H1 (cell line): Measurements from ENCODE around the gene SAA1. TPM values are rescaled to one million over a fixed set of nuclear protein-coding genes. Genes with fewer than 3 reads are reported as not detected.

ENCODE experiments used
- CTCF ChIA-PET: fragments of 300-600 bp; sonication (Branson Sonifier 250); formaldehyde crosslinking; loops from one replicate; lab custom pipeline; 2021; ENCODE audit not compliant: partially characterized antibody; lab: Charles Lee
- POLR2A ChIA-PET: fragments of 300-600 bp; sonication (Branson Sonifier 250); formaldehyde crosslinking; loops from one replicate; lab custom pipeline; 2021; ENCODE audit warnings: inconsistent platforms; ENCODE audit not compliant: partially characterized antibody; lab: Charles Lee
- DNase-seq, 2 experiments: peaks; one replicate each; pipeline versions ENCODE4 v3.0.0 to v3.0.0-alpha.2; 2010 to 2022; ENCODE audit warnings: low spot score in 2 of 2, low read depth in 1 of 2, mixed read lengths in 1 of 2
- FAIRE-seq: peaks from 2 replicates; lab custom pipeline; 2011; peaks lifted over from hg19 to GRCh38; lab: Jason Lieb, UNC
- H2AFZ ChIP-seq: 2 replicates; pipeline ENCODE4 v1.8.1; 2012; ENCODE audit warnings: low read length, inconsistent platforms
- H2AK5ac ChIP-seq: 2 replicates; pipeline ENCODE4 v1.6.1; 2013; ENCODE audit warnings: low read depth, low read length
- H2BK120ac ChIP-seq: replicated peaks from 2 replicates; pipeline ENCODE3; 2013; ENCODE audit warnings: low read depth, low read length, inconsistent platforms
- H2BK12ac ChIP-seq: 2 replicates; pipeline ENCODE4 v1.6.1; 2013; ENCODE audit warnings: low read depth, low read length
- H2BK15ac ChIP-seq: 2 replicates; pipeline ENCODE4 v1.6.1; 2013; ENCODE audit warnings: low read length
- H2BK20ac ChIP-seq: 2 replicates; pipeline ENCODE4 v1.6.1; 2013; ENCODE audit warnings: low read length
- H2BK5ac ChIP-seq: 2 replicates; pipeline ENCODE4 v1.6.1; 2013; ENCODE audit warnings: low read depth, low read length
- H3K14ac ChIP-seq: 2 replicates; pipeline ENCODE4 v1.6.1; 2013; ENCODE audit warnings: inconsistent platforms; ENCODE audit not compliant: insufficient read length
- H3K18ac ChIP-seq: 2 replicates; pipeline ENCODE4 v1.6.1; 2013; ENCODE audit warnings: low read length; ENCODE audit errors: extremely low read depth
- H3K23ac ChIP-seq: 2 replicates; pipeline ENCODE4 v1.6.1; 2013; ENCODE audit warnings: inconsistent platforms; ENCODE audit not compliant: insufficient read length
- H3K23me2 ChIP-seq: 2 replicates; pipeline ENCODE4 v1.6.1; 2013; ENCODE audit warnings: low read depth, low read length
- H3K27ac ChIP-seq: 2 replicates; pipeline ENCODE4 v1.6.1; 2011; ENCODE audit warnings: low read depth, low read length, inconsistent platforms
- H3K27me3 ChIP-seq, 4 experiments: replicated peaks in 1 of 4; 1 replicate in 1 of 4; 2 replicates in 3 of 4; pipeline versions ENCODE4 v1.6.1 to v1.8.1; 2011 to 2013; ENCODE audit warnings: low read length in 3 of 4, mild to moderate bottlenecking in 3 of 4, inconsistent platforms in 2 of 4, mixed read lengths in 2 of 4, moderate library complexity in 1 of 4; ENCODE audit not compliant: control insufficient read depth in 3 of 4, insufficient read depth in 3 of 4; ENCODE audit errors: extremely low read depth in 1 of 4
- H3K36me3 ChIP-seq, 4 experiments: 2 replicates each; pipeline versions ENCODE4 v1.6.1 to v1.8.1; 2011 to 2013; ENCODE audit warnings: mild to moderate bottlenecking in 4 of 4, low read length in 3 of 4, moderate library complexity in 2 of 4, control low read depth in 1 of 4, inconsistent platforms in 1 of 4; ENCODE audit not compliant: insufficient read depth in 4 of 4, control insufficient read depth in 2 of 4
- H3K4ac ChIP-seq: replicated peaks from 2 replicates; pipeline ENCODE3; 2013; ENCODE audit warnings: low read length, low read depth, mixed read lengths, inconsistent platforms; ENCODE audit not compliant: insufficient read length
- H3K4me1 ChIP-seq, 4 experiments: replicated peaks in 1 of 4; 1 replicate in 1 of 4; 2 replicates in 3 of 4; pipeline versions ENCODE4 v1.6.1 to v1.8.1; 2011 to 2013; ENCODE audit warnings: low read length in 3 of 4, inconsistent platforms in 2 of 4, mixed read lengths in 1 of 4; ENCODE audit not compliant: insufficient read depth in 4 of 4, control insufficient read depth in 3 of 4
- H3K4me2 ChIP-seq, 2 experiments: 2 replicates each; pipeline versions ENCODE4 v1.6.1 to v1.8.1; 2011 to 2013; ENCODE audit warnings: low read depth in 2 of 2, low read length in 2 of 2, control low read depth in 1 of 2, inconsistent platforms in 1 of 2, mild to moderate bottlenecking in 1 of 2; ENCODE audit not compliant: insufficient read depth in 1 of 2
- H3K4me3 ChIP-seq, 4 experiments: fragments of 200-600, 300-600 bp in 1 of 4; sonication (generic), shearing (Covaris generic), sonication (Bioruptor Twin) in 1 of 4; 2 replicates each; pipeline versions ENCODE4 v1.5.1 to v1.8.1; 2011 to 2016; ENCODE audit warnings: low read length in 4 of 4, low read depth in 3 of 4, control low read depth in 2 of 4, inconsistent platforms in 2 of 4, mild to moderate bottlenecking in 2 of 4, mixed read lengths in 1 of 4, moderate library complexity in 1 of 4; ENCODE audit not compliant: insufficient read depth in 2 of 4; ENCODE audit errors: extremely low read depth in 1 of 4
- H3K56ac ChIP-seq: replicated peaks from 2 replicates; pipeline ENCODE3; 2013; ENCODE audit warnings: low read depth, mild to moderate bottlenecking, mixed read lengths, low read length, inconsistent platforms; ENCODE audit not compliant: insufficient read length
- H3K79me1 ChIP-seq: 2 replicates; pipeline ENCODE4 v1.6.1; 2013; ENCODE audit warnings: low read depth, low read length, control low read depth
- H3K79me2 ChIP-seq, 2 experiments: 2 replicates each; pipeline versions ENCODE4 v1.6.1 to v1.8.1; 2012 to 2013; ENCODE audit warnings: low read length in 2 of 2, mild to moderate bottlenecking in 2 of 2, inconsistent platforms in 1 of 2; ENCODE audit not compliant: insufficient read depth in 2 of 2, control insufficient read depth in 1 of 2
- H3K9ac ChIP-seq, 4 experiments: replicated peaks in 1 of 4; 1 replicate in 1 of 4; 2 replicates in 3 of 4; pipeline versions ENCODE4 v1.6.1 to v1.8.1; 2011 to 2013; ENCODE audit warnings: low read depth in 3 of 4, low read length in 3 of 4, control low read depth in 2 of 4, mild to moderate bottlenecking in 2 of 4, moderate library complexity in 2 of 4, inconsistent platforms in 1 of 4; ENCODE audit errors: extremely low read depth in 1 of 4
- H3K9me3 ChIP-seq, 2 experiments: 2 replicates each; pipeline versions ENCODE4 v1.6.1 to v1.8.1; 2012 to 2013; ENCODE audit warnings: mild to moderate bottlenecking in 2 of 2, moderate library complexity in 2 of 2, control low read depth in 1 of 2, inconsistent platforms in 1 of 2, low read depth in 1 of 2, low read length in 1 of 2, mixed read lengths in 1 of 2; ENCODE audit not compliant: insufficient read depth in 2 of 2
- H4K20me1 ChIP-seq, 2 experiments: replicated peaks in 1 of 2; 2 replicates each; pipeline versions ENCODE3 to v1.8.1; 2011 to 2013; ENCODE audit warnings: inconsistent platforms in 2 of 2, low read length in 2 of 2, mild to moderate bottlenecking in 1 of 2; ENCODE audit not compliant: insufficient read depth in 2 of 2, control insufficient read depth in 1 of 2
- H4K5ac ChIP-seq: 2 replicates; pipeline ENCODE4 v1.6.1; 2013; ENCODE audit warnings: low read length, low read depth, mixed read lengths, inconsistent platforms; ENCODE audit not compliant: insufficient read length
- H4K8ac ChIP-seq: 2 replicates; pipeline ENCODE4 v1.8.0; 2013; ENCODE audit warnings: mild to moderate bottlenecking, moderate library complexity, low read length, inconsistent platforms; ENCODE audit not compliant: insufficient read depth; ENCODE audit errors: extremely low read depth
- H4K91ac ChIP-seq: replicated peaks from 2 replicates; pipeline ENCODE3; 2013; ENCODE audit warnings: low read length, mixed read lengths, inconsistent platforms; ENCODE audit not compliant: insufficient read length
- JUND ChIP-seq: IDR thresholded peaks from 2 replicates; pipeline ENCODE4 v1.6.1; 2011; ENCODE audit warnings: mild to moderate bottlenecking, improper control_type of control experiment, low read length
- KDM1A ChIP-seq: fragments of 200-600, 300-600 bp; sonication (generic); IDR thresholded peaks from 2 replicates; pipeline ENCODE4 v1.7.1; 2016; ENCODE audit warnings: mild to moderate bottlenecking, low read length, borderline replicate concordance
- TEAD4 ChIP-seq: IDR thresholded peaks from 2 replicates; pipeline ENCODE4 v1.6.1; 2012; ENCODE audit warnings: low read depth, low read length, inconsistent platforms, mixed read lengths
- WGBS, 2 experiments: shearing (Covaris generic) in 1 of 2; methylation state at CpG; one replicate each; pipeline versions ENCODE4 v1.1.6 to v1.1.7; 2013 to 2015; ENCODE audit warnings: low lambda C conversion rate in 2 of 2, mixed read lengths in 2 of 2, inconsistent platforms in 1 of 2, low coverage in 1 of 2, missing lambda C conversion rate in 1 of 2; ENCODE audit not compliant: insufficient replicate concordance in 2 of 2, insufficient coverage in 1 of 2, insufficient read length in 1 of 2; ENCODE audit errors: extremely low coverage in 1 of 2, missing lambda C conversion rate in 1 of 2; 5-methylcytosine and 5-hydroxymethylcytosine counted together
- polyA plus RNA-seq, 7 experiments: library from polyadenylated mRNA; depleted of rRNA in 3 of 7; stranded (reverse) in 5 of 7; unstranded in 2 of 7; fragments of >200 nt in 5 of 7; fragments of 200-250 nt in 2 of 7; gene quantifications; 1 replicate in 5 of 7; 2 replicates in 1 of 7; 4 replicates in 1 of 7; pipeline versions ENCODE4 v1.2.1 to v1.2.3, GENCODE V29; 2011 to 2013; ENCODE audit warnings: missing spikeins in 2 of 7, mixed read lengths in 2 of 7
- total RNA-seq: library from RNA; stranded (reverse); fragmentation: NEBNext Ultra II Directional; extraction: Animal tissue kit (Norgen Biotek cat#: 25700); gene quantifications from 2 replicates; pipeline ENCODE4 v1.2.1, GENCODE V29; 2021

Gene SAA1
- total and polyA plus RNA-seq, 2 of the 8 experiments (the other 6 are each of a cell fraction or from before 2014, with no cell fraction given) = 0.41 TPM; not detected in 1

DNA sequence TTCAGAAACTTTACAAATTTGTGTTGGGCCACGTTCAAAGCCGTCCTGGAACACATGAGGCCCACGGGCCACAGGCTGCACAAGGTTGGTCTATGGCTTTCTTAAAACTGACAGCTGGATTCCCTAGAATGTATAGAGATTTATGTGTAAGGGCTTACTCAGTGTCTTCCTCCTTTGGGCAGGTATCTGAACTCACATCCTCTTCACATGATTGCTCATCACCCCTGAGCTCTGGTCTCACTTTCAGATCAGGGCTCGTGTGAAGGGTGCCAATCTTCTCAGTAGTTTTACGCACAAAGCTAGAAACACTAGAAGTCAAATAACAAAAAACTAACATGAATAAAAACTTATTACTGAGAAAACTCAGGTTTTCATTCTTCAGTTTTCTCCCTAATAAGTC is 28.8 kb downstream of the SAA1 start:
- no peak overlapping the region for H3K23ac ChIP-seq
- H3K4me1 ChIP-seq = no peaks in the 10 kb centered on the region
- H2BK15ac ChIP-seq = no peak overlapping the region
- H3K79me1 ChIP-seq = no peaks in the 10 kb centered on the region
- POLR2A ChIA-PET = interaction anchor here (0.9 to 1.2 kb wide), 2 partner anchors 8 to 20 kb away, joined by 3 read pairs; no protein-coding TSS in a partner anchor
- H2BK12ac ChIP-seq = no peak overlapping the region
- FAIRE-seq (no peak), DNase-seq (no peak)
- no peak overlapping the region for H3K4me3 ChIP-seq
- H4K20me1 ChIP-seq = peaks cover 0 to 2% of the 10 kb centered on the region in 2 experiments
- H3K36me3 ChIP-seq = peaks cover 6 to 66% (median 54%) of the 10 kb centered on the region in 4 experiments; a peak in 7 of 8 replicates
- no peak overlapping the region for H3K4me2 ChIP-seq
- H3K14ac ChIP-seq = no peak overlapping the region
- H3K27me3 ChIP-seq = no peaks in the 10 kb centered on the region
- H3K4ac ChIP-seq = no peak overlapping the region
- H2AFZ ChIP-seq = no peak overlapping the region
- no peak overlapping the region for H2BK120ac ChIP-seq
- CTCF ChIA-PET = interaction anchor here (1.5 to 1.8 kb wide), 2 partner anchors 11 to 179 kb away, joined by 3 to 7 read pairs; no protein-coding TSS in a partner anchor
- no peak overlapping the region for H2BK5ac ChIP-seq
- no peak overlapping the region for H2AK5ac ChIP-seq
- TF ChIP-seq KDM1A (no peak), JUND (no peak), TEAD4 (no peak)
- no peak overlapping the region for H3K27ac ChIP-seq
- H4K5ac ChIP-seq = no peak overlapping the region
- no peak overlapping the region for H4K91ac ChIP-seq
- no peak overlapping the region for H3K9ac ChIP-seq
- H2BK20ac ChIP-seq = no peak overlapping the region
- H3K9me3 ChIP-seq = no peaks in the 10 kb centered on the region
- no peak overlapping the region for H4K8ac ChIP-seq
- whole genome bisulfite sequencing, 2 experiments = 85% methylated on average over 5 of the region's 5 CpGs; no CpG with 5 or more reads in 1 of the 2 experiments
- H3K79me2 ChIP-seq = no peaks in the 10 kb centered on the region
- H3K23me2 ChIP-seq = no peaks in the 10 kb centered on the region
- H3K18ac ChIP-seq = no peak overlapping the region
- no peak overlapping the region for H3K56ac ChIP-seq
